ENCODE measurements around the gene CMSS1.
A peak's percentile ranks its signal among the peaks of the same experiment; 100 is the strongest.
"Not testable (repeated sequence)": the region's sequence is repeated elsewhere in the genome, so short reads cannot be mapped to it uniquely, and the experiment has no call there.

The CMSS1 gene

GRCh38 chr3:99838755-99839154 lies 21.1 kb downstream of the CMSS1 start:
- no peak for DNase-seq (ENCODE audit: low read depth)

GRCh38 chr3:99839613-99840012 lies 22.0 kb downstream of the CMSS1 start:
- no peak for TF ChIP-seq CTCF (conservative IDR thresholded peaks at IDR 0.05; ENCODE audit: control insufficient read depth, insufficient read depth, low read depth, low read length)
- no peak for DNase-seq (ENCODE audit: low read depth)
- no peak overlapping the region for H3K4me3 ChIP-seq (ENCODE audit: control insufficient read depth, low read depth, low read length)

More at GRCh38 chr3:99838755-99839154, 21.1 kb downstream of the CMSS1 start:
- H3K4me3 ChIP-seq (ENCODE audit: control insufficient read depth, low read depth, low read length) = no peak overlapping the region
- no peak for TF ChIP-seq CTCF (conservative IDR thresholded peaks at IDR 0.05; ENCODE audit: control insufficient read depth, insufficient read depth, low read depth, low read length)

GRCh38 chr3:99841949-99842348 lies 24.3 kb downstream of the CMSS1 start:
- DNase-seq (ENCODE audit: low read depth); H3K4me3 ChIP-seq (ENCODE audit: control insufficient read depth, low read depth, low read length): not testable (repeated sequence)

GRCh38 chr3:99842826-99843589 lies 25.3 kb downstream of the CMSS1 start:
- no peak overlapping the region for H3K4me3 ChIP-seq (ENCODE audit: control insufficient read depth, low read depth, low read length)
- DNase-seq (ENCODE audit: low read depth) = peak; percentile 70
- TF ChIP-seq CTCF (conservative IDR thresholded peaks at IDR 0.05; ENCODE audit: control insufficient read depth, insufficient read depth, low read depth, low read length) = peak; percentile 72

- no peak for DNase-seq (ENCODE audit: low read depth)
- no peak overlapping the region for H3K4me3 ChIP-seq (ENCODE audit: control insufficient read depth, low read depth, low read length)
- no peak for TF ChIP-seq CTCF (conservative IDR thresholded peaks at IDR 0.05; ENCODE audit: control insufficient read depth, insufficient read depth, low read depth, low read length)
Observed at GRCh38 chr3:99843590-99844258, 26.1 kb downstream of the CMSS1 start.

- no peak overlapping the region for H3K4me3 ChIP-seq (ENCODE audit: control insufficient read depth, low read depth, low read length)
- no peak for TF ChIP-seq CTCF (conservative IDR thresholded peaks at IDR 0.05; ENCODE audit: control insufficient read depth, insufficient read depth, low read depth, low read length)
- no peak for DNase-seq (ENCODE audit: low read depth)
Observed at GRCh38 chr3:99845331-99845730, 27.7 kb downstream of the CMSS1 start.

GRCh38 chr3:99845999-99846398 lies 28.3 kb downstream of the CMSS1 start:
- no peak for TF ChIP-seq CTCF (conservative IDR thresholded peaks at IDR 0.05; ENCODE audit: control insufficient read depth, insufficient read depth, low read depth, low read length)
- H3K4me3 ChIP-seq (ENCODE audit: control insufficient read depth, low read depth, low read length) = no peak overlapping the region
- no peak for DNase-seq (ENCODE audit: low read depth)
